HCT116 (cell line): ENCODE results near the gene SLC6A6. TPM values are rescaled to one million over a fixed set of nuclear protein-coding genes. Genes with fewer than 3 reads are reported as not detected.

Experiments
- ATAC-seq: fragments of 200-7000 bp; cut with Tn5 transposase; 2 replicates; pipeline ENCODE4 v1.9.1; 2020; ENCODE audit warnings: mild to moderate bottlenecking, moderate library complexity
- BruUV-seq: library from RNA; stranded (reverse); fragments of 400-500 nt; replicated peaks from 2 replicates; lab custom pipeline; 2021; lab: Mats Ljungman, UMichigan
- CTCF ChIA-PET: fragments of 300-600 bp; sonication (Branson Sonifier 250); formaldehyde crosslinking; loops from one replicate; lab custom pipeline; 2021; ENCODE audit warnings: antibody characterized with exemption; lab: Charles Lee
- POLR2A ChIA-PET: fragments of 300-600, 350-600 bp; sonication (Branson Sonifier 250); formaldehyde crosslinking; loops from one replicate; lab custom pipeline; 2021; ENCODE audit warnings: antibody characterized with exemption; lab: Charles Lee
- RAD21 ChIA-PET, 2 experiments: fragments of 300-600 bp; sonication (Branson Sonifier 250); formaldehyde crosslinking; loops; one replicate each; lab custom pipeline; 2023; ENCODE audit warnings: low total read pairs in 2 of 2; ENCODE audit not compliant: uncharacterized antibody in 2 of 2, unreplicated experiment in 2 of 2, low non-redundant PET in 1 of 2; lab: Charles Lee
- DNase-seq: peaks from one replicate; pipeline ENCODE4 v3.0.0-alpha.2; 2010; ENCODE audit warnings: low read depth, low spot score
- H2AFZ ChIP-seq: fragments of 200-600 bp; shearing (Covaris generic), sonication (generic); 2 replicates; pipeline ENCODE4 v1.6.1; 2017; ENCODE audit warnings: low read depth, mixed run types, mixed read lengths, antibody characterized with exemption, low read length; ENCODE audit not compliant: poor library complexity, severe bottlenecking
- H3K27ac ChIP-seq: 2 replicates; pipeline ENCODE4 v1.5.1; 2012; ENCODE audit warnings: low read depth, low read length
- H3K27me3 ChIP-seq: fragments of 200-600 bp; sonication (generic); 2 replicates; pipeline ENCODE4 v1.6.1; 2016; ENCODE audit warnings: mixed run types, low read length, mixed read lengths; ENCODE audit not compliant: insufficient read depth
- H3K36me3 ChIP-seq, 2 experiments: fragments of 200-500 bp in 1 of 2; fragments of 200-600 bp in 1 of 2; sonication (Bioruptor generic) in 1 of 2; sonication (generic) in 1 of 2; 2 replicates each; pipeline versions ENCODE4 v1.5.1 to v1.6.1; 2014 to 2016; ENCODE audit warnings: low read length in 2 of 2, inconsistent platforms in 1 of 2, mixed read lengths in 1 of 2, mixed run types in 1 of 2; ENCODE audit not compliant: insufficient read depth in 2 of 2, control insufficient read depth in 1 of 2
- H3K4me1 ChIP-seq, 2 experiments: fragments of 200-600 bp in 1 of 2; sonication (generic) in 1 of 2; 2 replicates each; pipeline versions ENCODE4 v1.5.1 to v1.6.1; 2012 to 2017; ENCODE audit warnings: low read length in 2 of 2, inconsistent platforms in 1 of 2, mild to moderate bottlenecking in 1 of 2, mixed read lengths in 1 of 2, mixed run types in 1 of 2, moderate library complexity in 1 of 2; ENCODE audit not compliant: insufficient read depth in 2 of 2, control insufficient read depth in 1 of 2
- H3K4me2 ChIP-seq: fragments of 200-600 bp; sonication (generic); 2 replicates; pipeline ENCODE4 v1.6.1; 2017; ENCODE audit warnings: mixed run types, low read length, mixed read lengths
- H3K4me3 ChIP-seq, 2 experiments: fragments of 200-600 bp in 1 of 2; sonication (generic) in 1 of 2; replicated peaks in 1 of 2; 2 replicates each; pipeline ENCODE4 v1.5.1; 2011 to 2016; ENCODE audit warnings: low read length in 2 of 2, control low read depth in 1 of 2, low read depth in 1 of 2, mild to moderate bottlenecking in 1 of 2, mixed read lengths in 1 of 2, mixed run types in 1 of 2
- H3K79me2 ChIP-seq: fragments of 200-600 bp; sonication (generic); 2 replicates; pipeline ENCODE4 v1.6.1; 2017; ENCODE audit warnings: mild to moderate bottlenecking, mixed run types, low read length, moderate library complexity, mixed read lengths; ENCODE audit not compliant: insufficient read depth
- H3K9ac ChIP-seq: fragments of 200-600 bp; sonication (generic); 2 replicates; pipeline ENCODE4 v1.6.1; 2016; ENCODE audit warnings: low read length, mixed read lengths
- H3K9me2 ChIP-seq: fragments of 200-600 bp; sonication (generic), shearing (Covaris generic); 2 replicates; pipeline ENCODE4 v1.6.1; 2017; ENCODE audit warnings: mixed run types, mild to moderate bottlenecking, moderate library complexity; ENCODE audit not compliant: insufficient read depth
- H3K9me3 ChIP-seq, 2 experiments: fragments of 200-500 bp in 1 of 2; fragments of 200-600 bp in 1 of 2; sonication (Bioruptor generic) in 1 of 2; sonication (generic) in 1 of 2; 2 replicates each; pipeline ENCODE4 v1.6.1; 2014 to 2017; ENCODE audit warnings: low read length in 2 of 2, mixed read lengths in 2 of 2, inconsistent platforms in 1 of 2, low read depth in 1 of 2, mild to moderate bottlenecking in 1 of 2, mixed run types in 1 of 2, moderate library complexity in 1 of 2; ENCODE audit not compliant: control insufficient read depth in 1 of 2, insufficient read depth in 1 of 2
- H4K20me1 ChIP-seq: fragments of 200-600 bp; sonication (generic), shearing (Covaris generic); 2 replicates; pipeline ENCODE4 v1.6.1; 2017; ENCODE audit warnings: mixed run types, mild to moderate bottlenecking, moderate library complexity; ENCODE audit not compliant: insufficient read depth
- ATF3 ChIP-seq: IDR thresholded peaks from 2 replicates; pipeline ENCODE4 v1.6.1; 2012
- CBX3 ChIP-seq: IDR thresholded peaks from 2 replicates; pipeline ENCODE4 v1.6.1; 2012; ENCODE audit warnings: low read depth
- CEBPB ChIP-seq: IDR thresholded peaks from 2 replicates; pipeline ENCODE4 v1.6.1; 2012; ENCODE audit warnings: low read depth
- CTCF ChIP-seq, 3 experiments: fragments of 200-600 bp in 1 of 3; sonication (generic) in 1 of 3; IDR thresholded peaks in 2 of 3; conservative IDR thresholded peaks in 1 of 3; 2 replicates each; pipeline ENCODE4 v1.5.1; 2012 to 2017; ENCODE audit warnings: low read depth in 2 of 3, low read length in 2 of 3, antibody characterized with exemption in 1 of 3, borderline replicate concordance in 1 of 3, control low read depth in 1 of 3, mild to moderate bottlenecking in 1 of 3, mixed read lengths in 1 of 3, mixed run types in 1 of 3, moderate library complexity in 1 of 3; ENCODE audit not compliant: insufficient read depth in 1 of 3
- ELF1 ChIP-seq: IDR thresholded peaks from 2 replicates; pipeline ENCODE4 v1.6.1; 2012; ENCODE audit warnings: low read depth, borderline replicate concordance
- EZH2 ChIP-seq: fragments of 200-600 bp; sonication (generic); IDR thresholded peaks from 2 replicates; pipeline ENCODE4 v1.6.1; 2017; ENCODE audit warnings: antibody characterized with exemption, mixed run types
- EZH2phosphoT487 ChIP-seq: fragments of 200-600 bp; IDR thresholded peaks from 2 replicates; pipeline ENCODE4 v1.6.1; 2018; ENCODE audit warnings: antibody characterized with exemption, borderline replicate concordance
- FOSL1 ChIP-seq: IDR thresholded peaks from 2 replicates; pipeline ENCODE4 v1.6.1; 2012; ENCODE audit warnings: low read depth
- JUND ChIP-seq: IDR thresholded peaks from 2 replicates; pipeline ENCODE4 v1.6.1; 2012
- MAX ChIP-seq: IDR thresholded peaks from 2 replicates; pipeline ENCODE4 v1.6.1; 2012
- POLR2A ChIP-seq: IDR thresholded peaks from 2 replicates; pipeline ENCODE4 v1.7.0; 2011; ENCODE audit warnings: borderline replicate concordance; ENCODE audit not compliant: insufficient read depth, insufficient read length; ENCODE audit errors: extremely low read depth
- POLR2AphosphoS5 ChIP-seq: IDR thresholded peaks from 2 replicates; pipeline ENCODE4 v1.6.1; 2011; ENCODE audit warnings: mild to moderate bottlenecking, low read depth, low read length, moderate library complexity
- REST ChIP-seq: IDR thresholded peaks from 2 replicates; pipeline ENCODE4 v1.6.1; 2012; ENCODE audit warnings: low read depth
- SIN3A ChIP-seq: IDR thresholded peaks from 2 replicates; pipeline ENCODE4 v1.6.1; 2012; ENCODE audit warnings: low read depth
- SP1 ChIP-seq: IDR thresholded peaks from 2 replicates; pipeline ENCODE4 v1.6.1; 2012; ENCODE audit warnings: low read depth
- SRF ChIP-seq: IDR thresholded peaks from 2 replicates; pipeline ENCODE4 v1.6.1; 2012; ENCODE audit warnings: low read depth
- TCF7L2 ChIP-seq: IDR thresholded peaks from 2 replicates; pipeline ENCODE4 v1.7.0; 2011; ENCODE audit warnings: borderline replicate concordance, inconsistent platforms; ENCODE audit not compliant: insufficient read depth, insufficient read length; ENCODE audit errors: extremely low read depth
- YY1 ChIP-seq: IDR thresholded peaks from 2 replicates; pipeline ENCODE4 v1.6.1; 2011; ENCODE audit warnings: low read length, low read depth, moderate library complexity, mild to moderate bottlenecking; ENCODE audit not compliant: insufficient replicate concordance; ENCODE audit errors: extremely low read depth
- ZFX ChIP-seq: fragments of 450-650 bp; IDR thresholded peaks from 2 replicates; pipeline ENCODE4 v1.6.1; 2017
- ZNF274 ChIP-seq: fragments of 200-500 bp; sonication (Bioruptor generic); IDR thresholded peaks from 2 replicates; pipeline ENCODE4 v1.6.1; 2014; ENCODE audit warnings: mild to moderate bottlenecking, low read depth, low read length, inconsistent platforms
- intact Hi-C: fragments of 100-400 bp; cut with micrococcal nuclease; formaldehyde crosslinking; loops from 2 replicates; pipeline ENCODE4 v1.10.0; 2022
- total RNA-seq: library from RNA; stranded (reverse); gene quantifications from one replicate; pipeline ENCODE4 v1.2.1, GENCODE V29; 2021; ENCODE audit not compliant: unreplicated experiment

SLC6A6 gene
- total RNA-seq, 1 experiment from 2014 or later = 36.3 TPM

GRCh38 chr3:14483286-14483685 is 80.9 kb downstream of the SLC6A6 start:
- no peaks in the 10 kb centered on the region for H3K79me2 ChIP-seq
- intact Hi-C loops = no loop called here
- ChIA-PET POLR2A (no interaction called here), CTCF (no interaction called here), RAD21 (no interaction called here)
- no peaks in the 10 kb centered on the region for H3K27me3 ChIP-seq
- H2AFZ ChIP-seq = no peak overlapping the region
- H3K9me3 ChIP-seq = no peaks in the 10 kb centered on the region
- H3K36me3 ChIP-seq = peaks cover 12 to 33% of the 10 kb centered on the region in 2 experiments; a peak in 3 of 4 replicates
- no peaks in the 10 kb centered on the region for H3K4me1 ChIP-seq
- no peak for DNase-seq
- no peak for ATAC-seq
- no peak overlapping the region for H3K9ac ChIP-seq
- H3K27ac ChIP-seq = no peak overlapping the region
- no peak overlapping the region for H3K4me2 ChIP-seq
- no peaks in the 10 kb centered on the region for H3K9me2 ChIP-seq
- H4K20me1 ChIP-seq = no peaks in the 10 kb centered on the region
- no TSS peak for BruUV-seq
- H3K4me3 ChIP-seq = no peak overlapping the region
- no peak for TF ChIP-seq POLR2A
- no peak for TF ChIP-seq EZH2phosphoT487
- TF ChIP-seq SRF = no peak
- TF ChIP-seq TCF7L2 = no peak
- TF ChIP-seq SIN3A = no peak
- TF ChIP-seq ATF3 = no peak
- no peak for TF ChIP-seq CEBPB
- TF ChIP-seq SP1 = no peak
- TF ChIP-seq MAX = no peak
- TF ChIP-seq EZH2 = no peak
- no peak for TF ChIP-seq POLR2AphosphoS5
- TF ChIP-seq FOSL1 = no peak
- TF ChIP-seq CTCF (IDR thresholded peaks at IDR 0.05 in 2 of 3, conservative IDR thresholded peaks at IDR 0.05 in 1 of 3; ENCODE audit: borderline replicate concordance in 1 of 3, insufficient read depth in 1 of 3, low read depth in 2 of 3, low read length in 2 of 3) = no peak
- TF ChIP-seq JUND = no peak
- no peak for TF ChIP-seq CBX3
- TF ChIP-seq ZFX = no peak
- TF ChIP-seq ELF1 = no peak
- no peak for TF ChIP-seq ZNF274
- TF ChIP-seq REST = no peak
- TF ChIP-seq YY1 = no peak
- TF ChIP-seq, all 23 proteins: peak for 0
